SK-N-SH (cell line): ENCODE results near the gene NBEA.

ENCODE experiments used
- CTCF ChIP-seq: fragments of 200-600 bp; sonication (generic); IDR thresholded peaks from 2 replicates; pipeline ENCODE4 v1.6.1; 2017; ENCODE audit warnings: antibody characterized with exemption, mild to moderate bottlenecking, moderate library complexity
- ELF1 ChIP-seq: IDR thresholded peaks from 2 replicates; pipeline ENCODE4 v1.4.0; 2012
- EP300 ChIP-seq, 2 experiments: IDR thresholded peaks; 2 replicates each; pipeline versions ENCODE4 v1.4.0 to v1.6.1; 2012; ENCODE audit warnings: borderline replicate concordance in 1 of 2, low read depth in 1 of 2, low read length in 1 of 2
- FOXM1 ChIP-seq: IDR thresholded peaks from 2 replicates; pipeline ENCODE4 v1.4.0; 2012; ENCODE audit warnings: low read depth, mild to moderate bottlenecking
- GABPA ChIP-seq: IDR thresholded peaks from 2 replicates; pipeline ENCODE4 v1.4.0; 2012; ENCODE audit warnings: low read depth, mild to moderate bottlenecking
- IRF3 ChIP-seq: fragments of 150-350 bp; IDR thresholded peaks from 2 replicates; pipeline ENCODE4 v1.6.1; 2016; ENCODE audit warnings: mild to moderate bottlenecking, low read depth, low read length
- MAX ChIP-seq: IDR thresholded peaks from 2 replicates; pipeline ENCODE4 v1.4.0; 2012; ENCODE audit warnings: low read depth
- RAD21 ChIP-seq: IDR thresholded peaks from 2 replicates; pipeline ENCODE4 v1.6.1; 2012; ENCODE audit warnings: mild to moderate bottlenecking, low read length
- RXRA ChIP-seq: IDR thresholded peaks from 2 replicates; pipeline ENCODE4 v1.4.0; 2012; ENCODE audit warnings: low read depth, mild to moderate bottlenecking, borderline replicate concordance
- TAF1 ChIP-seq: IDR thresholded peaks from 2 replicates; pipeline ENCODE4 v1.6.1; 2012; ENCODE audit warnings: low read depth, mild to moderate bottlenecking, low read length, moderate library complexity, borderline replicate concordance
- TEAD4 ChIP-seq: IDR thresholded peaks from 2 replicates; pipeline ENCODE4 v1.4.0; 2012; ENCODE audit warnings: mild to moderate bottlenecking, borderline replicate concordance; ENCODE audit not compliant: insufficient read depth
- TF ChIP-seq, protein P1 (sequence below): IDR thresholded peaks from 2 replicates; pipeline ENCODE4 v1.4.0; 2012; ENCODE audit warnings: low read depth, borderline replicate concordance
- TF ChIP-seq, protein P2 (sequence below): IDR thresholded peaks from 2 replicates; pipeline ENCODE4 v1.6.1; 2012; ENCODE audit warnings: mild to moderate bottlenecking, low read depth, low read length, moderate library complexity

DNA sequence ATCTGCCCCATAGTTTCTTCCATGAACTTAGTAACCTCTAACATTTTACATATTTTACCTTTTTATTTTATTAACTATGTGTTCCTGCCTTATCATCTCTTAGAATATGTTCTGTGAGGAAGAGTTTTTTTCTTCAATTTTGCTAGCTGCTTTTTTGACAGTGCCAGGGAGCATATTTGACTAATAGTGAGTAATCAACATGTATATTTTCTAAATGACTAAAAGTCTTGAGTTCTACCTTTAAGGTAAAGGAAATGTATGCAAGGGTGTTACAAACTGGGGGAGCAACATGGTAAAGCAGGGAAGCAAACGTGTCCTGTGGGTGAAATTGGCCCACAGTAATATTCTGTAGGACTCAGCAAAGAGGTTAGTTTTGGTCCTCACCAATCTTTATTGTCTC, 165.5 kb downstream of the NBEA start:
- no peak for TF ChIP-seq MAX
- no peak for TF ChIP-seq TAF1
- TF ChIP-seq TEAD4: no peak
- TF ChIP-seq CTCF: no peak
- TF ChIP-seq RAD21: no peak
- TF ChIP-seq RXRA: no peak
- TF ChIP-seq EP300 (IDR thresholded peaks at IDR 0.05; ENCODE audit: borderline replicate concordance in 1 of 2, low read depth in 1 of 2, low read length in 1 of 2): no peak
- TF ChIP-seq, protein P1, sequence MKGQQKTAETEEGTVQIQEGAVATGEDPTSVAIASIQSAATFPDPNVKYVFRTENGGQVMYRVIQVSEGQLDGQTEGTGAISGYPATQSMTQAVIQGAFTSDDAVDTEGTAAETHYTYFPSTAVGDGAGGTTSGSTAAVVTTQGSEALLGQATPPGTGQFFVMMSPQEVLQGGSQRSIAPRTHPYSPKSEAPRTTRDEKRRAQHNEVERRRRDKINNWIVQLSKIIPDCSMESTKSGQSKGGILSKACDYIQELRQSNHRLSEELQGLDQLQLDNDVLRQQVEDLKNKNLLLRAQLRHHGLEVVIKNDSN: no peak
- TF ChIP-seq, protein P2, sequence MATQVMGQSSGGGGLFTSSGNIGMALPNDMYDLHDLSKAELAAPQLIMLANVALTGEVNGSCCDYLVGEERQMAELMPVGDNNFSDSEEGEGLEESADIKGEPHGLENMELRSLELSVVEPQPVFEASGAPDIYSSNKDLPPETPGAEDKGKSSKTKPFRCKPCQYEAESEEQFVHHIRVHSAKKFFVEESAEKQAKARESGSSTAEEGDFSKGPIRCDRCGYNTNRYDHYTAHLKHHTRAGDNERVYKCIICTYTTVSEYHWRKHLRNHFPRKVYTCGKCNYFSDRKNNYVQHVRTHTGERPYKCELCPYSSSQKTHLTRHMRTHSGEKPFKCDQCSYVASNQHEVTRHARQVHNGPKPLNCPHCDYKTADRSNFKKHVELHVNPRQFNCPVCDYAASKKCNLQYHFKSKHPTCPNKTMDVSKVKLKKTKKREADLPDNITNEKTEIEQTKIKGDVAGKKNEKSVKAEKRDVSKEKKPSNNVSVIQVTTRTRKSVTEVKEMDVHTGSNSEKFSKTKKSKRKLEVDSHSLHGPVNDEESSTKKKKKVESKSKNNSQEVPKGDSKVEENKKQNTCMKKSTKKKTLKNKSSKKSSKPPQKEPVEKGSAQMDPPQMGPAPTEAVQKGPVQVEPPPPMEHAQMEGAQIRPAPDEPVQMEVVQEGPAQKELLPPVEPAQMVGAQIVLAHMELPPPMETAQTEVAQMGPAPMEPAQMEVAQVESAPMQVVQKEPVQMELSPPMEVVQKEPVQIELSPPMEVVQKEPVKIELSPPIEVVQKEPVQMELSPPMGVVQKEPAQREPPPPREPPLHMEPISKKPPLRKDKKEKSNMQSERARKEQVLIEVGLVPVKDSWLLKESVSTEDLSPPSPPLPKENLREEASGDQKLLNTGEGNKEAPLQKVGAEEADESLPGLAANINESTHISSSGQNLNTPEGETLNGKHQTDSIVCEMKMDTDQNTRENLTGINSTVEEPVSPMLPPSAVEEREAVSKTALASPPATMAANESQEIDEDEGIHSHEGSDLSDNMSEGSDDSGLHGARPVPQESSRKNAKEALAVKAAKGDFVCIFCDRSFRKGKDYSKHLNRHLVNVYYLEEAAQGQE: no peak
- no peak for TF ChIP-seq ELF1
- no peak for TF ChIP-seq IRF3
- no peak for TF ChIP-seq FOXM1
- TF ChIP-seq GABPA: no peak
